Dedifferentiated amniotic fluid mesenchymal stem cell (primary cell): ENCODE data around the gene ZNF318.
"Not testable (repeated sequence)": the region's sequence is repeated elsewhere in the genome, so short reads cannot be mapped to it uniquely, and the experiment has no call there.

Experiments used
- DNase-seq: peaks from one replicate; pipeline ENCODE4 v3.0.0-alpha.2; 2016; ENCODE audit errors: extremely low spot score

ZNF318 gene, protein sequence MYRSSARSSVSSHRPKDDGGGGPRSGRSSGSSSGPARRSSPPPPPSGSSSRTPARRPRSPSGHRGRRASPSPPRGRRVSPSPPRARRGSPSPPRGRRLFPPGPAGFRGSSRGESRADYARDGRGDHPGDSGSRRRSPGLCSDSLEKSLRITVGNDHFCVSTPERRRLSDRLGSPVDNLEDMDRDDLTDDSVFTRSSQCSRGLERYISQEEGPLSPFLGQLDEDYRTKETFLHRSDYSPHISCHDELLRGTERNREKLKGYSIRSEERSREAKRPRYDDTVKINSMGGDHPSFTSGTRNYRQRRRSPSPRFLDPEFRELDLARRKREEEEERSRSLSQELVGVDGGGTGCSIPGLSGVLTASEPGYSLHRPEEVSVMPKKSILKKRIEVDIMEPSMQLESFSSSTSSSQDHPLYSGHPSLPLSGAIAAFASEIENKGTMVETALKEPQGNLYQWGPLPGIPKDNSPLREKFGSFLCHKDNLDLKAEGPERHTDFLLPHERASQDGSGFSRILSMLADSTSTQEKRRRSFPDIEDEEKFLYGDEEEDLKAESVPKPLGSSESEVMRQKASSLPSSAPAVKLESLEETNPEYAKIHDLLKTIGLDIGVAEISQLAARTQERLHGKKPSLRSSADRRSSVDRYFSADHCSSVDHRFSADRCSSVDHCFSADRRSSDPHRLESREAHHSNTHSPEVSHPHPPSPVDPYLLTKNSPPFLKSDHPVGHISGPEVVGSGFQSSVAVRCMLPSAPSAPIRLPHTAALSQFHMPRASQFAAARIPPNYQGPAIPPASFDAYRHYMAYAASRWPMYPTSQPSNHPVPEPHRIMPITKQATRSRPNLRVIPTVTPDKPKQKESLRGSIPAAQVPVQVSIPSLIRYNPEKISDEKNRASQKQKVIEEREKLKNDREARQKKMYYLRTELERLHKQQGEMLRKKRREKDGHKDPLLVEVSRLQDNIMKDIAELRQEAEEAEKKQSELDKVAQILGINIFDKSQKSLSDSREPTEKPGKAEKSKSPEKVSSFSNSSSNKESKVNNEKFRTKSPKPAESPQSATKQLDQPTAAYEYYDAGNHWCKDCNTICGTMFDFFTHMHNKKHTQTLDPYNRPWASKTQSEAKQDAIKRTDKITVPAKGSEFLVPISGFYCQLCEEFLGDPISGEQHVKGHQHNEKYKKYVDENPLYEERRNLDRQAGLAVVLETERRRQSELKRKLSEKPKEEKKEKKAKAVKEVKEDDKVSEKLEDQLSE (N-terminal part only)

DNA sequence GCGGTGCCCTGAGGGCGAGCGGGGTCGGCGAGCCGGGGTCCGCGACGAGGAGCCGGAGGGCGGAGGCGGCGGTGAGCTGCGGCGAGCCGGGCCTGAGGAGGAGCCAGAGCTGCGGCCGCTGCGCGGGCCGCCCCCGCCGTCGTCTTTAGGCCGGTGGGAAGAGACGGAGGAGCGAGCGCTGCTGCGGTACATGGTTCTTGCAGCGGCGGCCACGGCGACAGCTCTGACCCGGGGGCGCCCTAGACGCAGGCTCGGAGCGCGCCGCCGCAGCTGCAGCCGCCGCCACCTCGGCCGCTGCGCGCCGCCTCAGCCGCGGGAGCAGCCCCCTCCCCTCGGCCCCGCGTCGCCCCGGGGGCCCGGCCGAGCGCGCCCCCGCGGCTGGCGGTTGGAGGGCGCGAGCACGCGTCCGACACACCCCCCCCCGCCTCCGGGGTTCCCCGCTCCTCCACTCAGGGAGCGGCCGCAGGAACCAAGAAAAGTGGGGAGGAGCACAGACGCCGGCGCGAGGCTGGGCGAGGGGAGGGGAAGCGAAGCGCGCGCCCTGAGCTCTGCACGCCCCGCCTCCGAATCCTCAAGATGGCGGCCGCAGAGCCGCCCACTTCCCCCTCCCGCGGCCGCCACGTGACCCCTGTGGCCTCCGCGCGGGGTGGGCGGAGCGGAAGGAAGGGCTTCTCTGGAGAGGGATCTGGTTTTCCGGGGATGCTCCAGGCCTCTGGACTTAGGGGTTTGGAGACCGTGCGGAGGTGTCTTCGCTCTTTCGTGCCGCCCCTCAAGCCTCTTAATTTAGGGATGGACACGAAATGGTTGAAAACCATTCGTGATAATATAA, at the start of gene ZNF318:
TSS of gene ZNF318 (minus strand) at position 474 of the 829 bp plus-strand sequence. CDS start at position 192, 282 bp downstream.
- DNase-seq = peak; percentile 97

DNA sequence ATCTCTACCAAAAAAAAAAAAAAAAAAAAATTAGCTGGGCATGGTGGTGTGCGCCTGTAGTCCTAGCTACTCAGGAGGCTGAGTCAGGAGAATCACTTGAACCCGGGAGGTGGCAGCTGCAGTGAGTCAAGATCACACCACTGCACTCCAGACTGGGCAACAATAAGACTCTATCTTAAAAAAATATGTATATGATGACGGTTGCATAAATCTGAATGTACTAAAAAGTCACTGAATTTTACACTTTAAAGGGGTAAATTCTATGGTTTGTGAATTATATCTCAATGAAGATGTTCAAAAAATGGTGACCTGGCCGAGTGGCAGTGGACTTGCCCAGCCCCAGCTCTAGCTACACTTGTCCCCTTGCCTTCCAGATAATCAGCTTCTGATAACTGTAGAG, 47.5 kb upstream of the ZNF318 start:
- DNase-seq = no peak

DNA sequence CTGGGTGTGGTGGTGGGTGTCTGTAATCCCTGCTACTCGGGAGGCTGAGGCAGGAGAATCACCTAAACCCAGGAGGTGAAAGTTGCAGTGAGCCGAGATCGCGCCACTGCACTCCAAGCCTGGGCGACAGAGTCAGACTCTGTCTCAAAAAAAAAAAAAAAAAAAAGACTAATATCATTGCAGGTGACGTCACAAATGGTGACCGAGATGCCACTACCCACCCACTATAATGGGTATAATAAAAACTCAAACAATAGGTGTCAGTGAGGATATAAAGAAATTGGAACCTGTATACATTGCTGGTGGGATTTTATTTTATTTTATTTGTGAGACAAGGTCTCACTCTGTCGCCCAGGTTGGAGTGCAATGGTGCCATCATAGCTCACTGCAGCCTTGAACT, 45.8 kb upstream of the ZNF318 start:
- not testable (repeated sequence) for DNase-seq

DNA sequence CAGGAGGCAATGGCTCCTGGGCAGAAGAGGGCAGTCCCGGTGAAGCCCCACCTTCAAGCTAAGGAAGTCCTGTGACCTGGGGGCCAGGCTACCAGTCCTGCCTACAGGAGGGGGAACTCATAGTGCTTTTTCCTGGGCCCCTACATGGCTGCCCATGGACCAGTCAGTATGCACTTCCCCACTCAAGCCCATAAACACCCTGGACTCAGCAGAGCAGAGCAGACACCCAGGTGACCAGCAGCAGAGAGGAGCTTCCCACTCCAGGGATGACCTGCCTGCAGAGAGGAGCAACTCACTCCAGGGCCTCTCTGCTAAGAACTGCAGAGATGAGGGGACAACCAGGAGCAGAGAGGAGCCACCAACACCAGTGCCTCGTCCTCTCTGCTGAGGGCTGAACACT, 43.6 kb upstream of the ZNF318 start:
- no peak for DNase-seq

DNA sequence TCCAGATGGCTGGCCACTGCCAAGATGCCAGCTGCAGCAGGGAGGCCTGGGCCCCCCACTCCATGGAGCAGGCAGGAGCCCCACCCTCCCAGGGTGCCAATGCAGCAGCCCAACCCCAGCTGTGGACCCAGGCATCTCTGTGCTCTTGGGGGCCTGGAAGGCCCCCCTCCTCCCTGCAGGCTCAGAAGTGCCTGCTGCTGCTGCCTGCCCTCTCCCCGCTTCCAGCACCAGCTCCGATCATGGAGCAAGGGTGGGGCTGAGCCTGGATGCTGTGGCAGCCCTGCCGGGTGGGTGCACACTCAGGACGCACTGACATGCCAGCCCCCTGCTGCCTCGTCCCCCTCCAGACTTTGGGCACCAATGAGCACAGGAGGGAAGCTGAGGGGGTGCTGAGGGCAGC, 43.1 kb upstream of the ZNF318 start:
- no peak for DNase-seq

DNA sequence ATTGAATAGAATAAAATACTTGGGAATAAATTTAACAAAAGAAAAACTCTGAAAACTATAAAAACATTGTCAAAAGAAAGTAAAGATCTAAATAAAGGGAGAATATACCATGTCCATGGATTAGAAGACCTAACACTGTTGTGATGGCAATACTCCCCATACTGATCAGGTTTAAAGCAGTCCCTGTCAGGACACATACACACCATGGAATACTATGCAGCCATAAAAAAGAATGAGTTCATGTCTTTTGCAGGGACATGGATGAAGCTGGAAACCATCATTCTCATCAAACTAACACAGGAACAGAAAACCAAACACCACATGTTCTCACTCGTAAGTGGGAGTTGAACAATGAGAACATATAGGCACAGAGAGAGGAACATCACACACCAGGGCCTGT, 41.3 kb upstream of the ZNF318 start:
- DNase-seq = not testable (repeated sequence)

DNA sequence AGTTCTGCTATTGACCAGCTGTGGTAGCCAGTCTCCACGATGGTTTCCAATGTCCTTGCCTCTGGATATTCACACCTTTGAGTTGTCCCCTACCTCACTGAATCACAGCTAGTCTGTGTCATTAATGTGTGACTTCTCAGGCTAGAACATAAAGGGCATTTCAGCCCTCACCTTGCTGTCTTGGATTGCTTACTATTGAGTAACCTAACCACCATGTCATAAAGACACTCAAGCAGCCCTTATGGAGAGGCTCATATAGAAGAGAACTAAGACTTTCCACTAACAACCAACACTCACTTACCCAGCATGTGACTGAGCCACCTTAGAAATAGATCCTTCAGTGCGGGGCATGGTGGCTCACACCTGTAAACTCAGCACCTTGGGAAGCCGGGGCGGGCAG, 38.8 kb upstream of the ZNF318 start:
- DNase-seq = no peak

DNA sequence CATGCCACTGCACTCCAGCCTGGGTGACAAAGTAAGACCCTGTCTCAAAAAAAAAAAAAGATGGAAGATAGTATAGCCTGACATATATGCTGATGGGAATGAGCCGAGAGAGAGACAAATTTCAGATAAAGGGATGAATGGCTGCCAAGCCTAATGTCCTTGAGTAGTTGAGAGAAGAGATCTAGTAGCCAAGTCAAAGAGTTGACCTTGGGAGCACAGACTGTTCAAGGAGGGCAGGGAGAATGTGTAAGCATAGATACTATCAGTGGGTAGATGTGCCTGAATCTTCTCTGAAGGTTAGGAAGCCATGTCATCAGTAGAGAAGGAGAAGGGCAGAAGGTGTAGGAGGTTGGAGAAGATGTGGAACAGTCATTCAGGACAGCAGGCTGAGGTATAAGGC, 37.8 kb upstream of the ZNF318 start:
- no peak for DNase-seq

DNA sequence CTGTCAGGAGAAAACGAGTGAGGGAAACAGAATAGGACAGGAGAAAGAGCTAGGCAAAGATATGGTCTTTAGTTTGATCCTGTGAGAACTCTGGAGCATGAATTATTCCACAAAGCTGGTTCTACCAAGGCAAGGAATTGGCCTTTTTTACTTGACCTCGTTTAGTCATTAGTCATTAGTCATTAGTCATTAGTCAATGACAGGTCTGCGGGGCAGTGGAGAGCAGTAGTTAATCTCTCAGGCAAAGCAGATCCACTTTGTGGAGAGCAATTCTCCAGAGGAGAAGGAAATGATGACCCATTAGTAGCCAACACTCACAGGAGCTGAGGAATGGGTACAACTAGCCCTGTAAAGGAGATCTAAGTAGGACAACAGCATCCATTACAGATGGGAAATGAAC, 35.9 kb upstream of the ZNF318 start:
- no peak for DNase-seq

DNA sequence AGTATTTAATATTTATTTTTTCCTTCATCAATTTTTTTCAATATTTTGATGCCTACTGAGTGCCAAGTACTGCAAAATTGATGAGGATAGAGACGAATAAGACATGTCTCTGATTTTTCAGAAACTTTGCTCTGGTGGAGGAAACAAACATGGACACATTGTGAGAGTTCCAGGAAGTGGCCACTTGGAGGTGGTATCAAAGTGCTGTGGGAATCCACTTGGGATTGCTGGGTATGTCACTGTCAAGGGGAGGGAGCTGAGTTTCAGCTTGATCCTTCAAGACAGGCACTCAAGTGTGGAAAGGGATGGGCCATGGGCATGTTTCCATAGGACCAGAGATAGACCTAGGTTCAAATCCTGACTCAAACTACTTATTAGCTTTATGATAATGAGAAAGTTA, 33.4 kb upstream of the ZNF318 start:
- no peak for DNase-seq

DNA sequence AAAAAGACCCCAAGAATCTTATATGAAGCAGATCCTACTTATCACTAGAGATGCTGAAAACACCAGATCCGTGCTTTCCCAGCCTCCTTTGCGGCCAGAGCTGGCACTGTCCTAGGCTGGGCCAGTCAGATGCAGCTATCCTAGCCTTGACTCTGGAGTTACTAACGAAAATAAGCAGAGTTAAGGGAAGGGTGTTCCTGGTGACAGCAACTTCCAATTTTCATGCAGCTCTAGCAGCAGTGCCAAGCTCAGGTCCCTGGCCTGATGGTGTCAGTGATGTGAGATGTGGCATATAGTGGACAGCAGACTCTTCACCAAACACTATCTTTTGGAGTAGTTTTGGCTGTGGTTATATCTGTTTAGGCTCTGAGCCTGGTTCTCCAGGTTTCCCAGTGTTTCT, 32.3 kb upstream of the ZNF318 start:
- no peak for DNase-seq

DNA sequence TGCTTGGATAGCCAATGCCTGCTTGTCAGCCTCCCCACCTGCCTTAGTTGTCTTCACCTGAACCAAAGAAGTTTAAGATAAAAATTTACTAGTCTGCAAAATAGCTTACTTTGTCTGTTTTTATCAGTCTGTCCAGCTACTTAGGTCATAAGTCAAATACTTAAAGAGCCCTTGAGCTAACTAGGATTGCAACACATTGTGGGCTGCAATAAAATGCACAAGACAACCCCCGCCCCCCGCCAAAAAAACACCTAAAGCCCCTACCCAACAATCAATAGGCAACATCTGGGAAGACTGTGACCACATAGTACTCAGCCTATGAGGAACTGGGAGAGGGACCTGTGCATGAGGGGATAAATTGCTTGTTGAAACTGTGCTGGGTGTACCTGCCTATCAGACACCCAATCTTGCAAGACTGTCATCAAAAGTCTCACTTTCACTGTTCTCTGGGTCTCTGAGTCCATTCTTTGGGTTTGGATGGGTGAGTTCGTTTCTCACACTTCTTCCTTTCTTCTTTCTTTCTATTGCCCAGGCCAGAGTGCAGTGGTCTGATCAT, 30.6 kb upstream of the ZNF318 start:
- DNase-seq = no peak

DNA sequence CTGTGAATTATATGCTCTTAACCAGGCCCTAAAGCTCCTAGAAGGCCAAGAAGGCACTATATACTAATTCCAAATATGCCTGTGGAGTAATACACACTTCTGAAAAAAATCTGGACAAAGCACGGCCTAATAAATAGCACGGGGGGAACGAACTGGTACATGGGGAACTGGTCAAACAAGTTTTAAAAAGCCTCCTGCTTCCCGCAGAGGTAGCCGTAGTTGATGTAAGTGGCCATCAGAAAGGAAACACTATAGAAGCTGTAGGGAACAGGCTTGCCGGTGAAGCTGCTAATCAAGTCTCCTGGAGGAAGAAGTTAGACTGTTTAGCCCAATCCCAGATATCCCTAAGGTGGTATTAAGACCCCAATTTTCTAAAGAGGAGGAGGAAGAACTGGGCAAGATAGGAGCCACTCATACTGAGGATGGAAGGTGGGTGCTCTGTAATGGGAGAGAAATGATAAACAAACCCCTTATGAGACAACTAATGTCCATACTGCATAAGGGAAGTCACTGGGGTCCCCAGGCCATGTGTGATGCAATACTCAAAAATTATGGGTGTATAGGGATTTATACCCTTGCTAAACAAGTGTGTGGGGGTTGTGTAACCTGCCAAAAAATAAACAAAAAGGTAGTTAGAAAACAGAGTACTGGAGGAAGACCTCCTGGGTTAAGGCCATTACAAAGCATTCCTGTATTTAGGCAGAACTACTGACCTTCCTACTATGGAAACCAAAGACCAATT, 27.1 kb upstream of the ZNF318 start:
- DNase-seq = no peak

DNA sequence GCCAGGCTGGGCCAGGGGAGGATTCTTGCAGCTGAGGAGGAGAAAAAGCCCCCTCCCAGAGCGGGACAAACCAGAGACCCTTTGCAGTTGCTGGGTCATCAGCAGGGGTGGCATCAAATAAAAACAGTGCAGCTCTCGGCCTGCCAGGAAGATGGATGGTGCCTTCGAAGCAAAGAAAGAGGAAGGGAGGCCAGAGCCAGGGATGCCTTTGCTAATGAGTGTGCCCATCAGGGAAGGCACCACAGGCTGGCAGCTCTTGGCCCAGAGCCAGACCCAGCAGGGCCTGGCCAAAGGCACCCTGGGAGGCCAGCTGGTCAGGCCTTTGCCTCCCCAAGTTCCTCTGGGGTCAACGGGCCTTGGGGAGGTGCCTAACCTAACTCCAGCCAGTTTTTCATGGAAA, 26.3 kb upstream of the ZNF318 start:
- no peak for DNase-seq

DNA sequence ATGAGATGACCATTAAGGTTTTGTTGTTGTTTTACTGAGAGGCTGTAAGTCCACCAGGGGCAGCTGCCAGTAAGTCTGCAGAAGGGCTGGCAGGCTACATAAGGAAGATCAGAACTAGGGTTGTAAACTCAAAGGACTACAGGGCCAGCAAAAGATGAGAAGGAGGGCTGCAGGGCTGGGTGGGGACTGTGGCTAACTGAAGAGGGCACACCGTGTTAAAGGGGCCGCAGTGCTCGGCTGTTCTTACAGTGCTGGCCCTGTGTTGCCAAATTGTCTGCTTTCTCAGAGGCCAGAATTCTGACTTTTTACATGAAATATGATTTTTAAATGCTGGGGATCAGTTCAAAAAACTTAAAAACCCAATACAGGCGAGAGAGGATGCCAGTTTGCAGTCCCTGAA, 25.5 kb upstream of the ZNF318 start:
- no peak for DNase-seq

DNA sequence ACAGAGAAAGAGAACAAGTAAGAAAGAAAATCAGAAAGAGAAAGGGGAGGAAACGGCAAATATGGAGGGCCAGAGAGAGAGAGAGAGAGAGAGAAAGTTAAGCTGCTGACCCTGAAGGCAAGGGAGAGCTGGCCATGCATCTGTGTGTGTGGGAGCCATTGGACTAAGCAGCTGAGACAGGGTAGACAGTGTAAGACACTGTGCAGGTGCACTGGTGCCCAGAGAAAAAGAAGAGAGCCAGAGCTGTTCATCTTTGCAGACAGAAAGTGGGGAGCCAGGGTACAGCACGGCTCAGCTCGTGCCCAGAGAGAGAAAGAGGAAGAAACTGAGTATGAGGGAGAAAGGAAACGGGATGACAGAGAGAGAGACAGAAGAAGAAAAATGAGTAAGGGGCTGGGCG, 24.2 kb upstream of the ZNF318 start:
- no peak for DNase-seq

DNA sequence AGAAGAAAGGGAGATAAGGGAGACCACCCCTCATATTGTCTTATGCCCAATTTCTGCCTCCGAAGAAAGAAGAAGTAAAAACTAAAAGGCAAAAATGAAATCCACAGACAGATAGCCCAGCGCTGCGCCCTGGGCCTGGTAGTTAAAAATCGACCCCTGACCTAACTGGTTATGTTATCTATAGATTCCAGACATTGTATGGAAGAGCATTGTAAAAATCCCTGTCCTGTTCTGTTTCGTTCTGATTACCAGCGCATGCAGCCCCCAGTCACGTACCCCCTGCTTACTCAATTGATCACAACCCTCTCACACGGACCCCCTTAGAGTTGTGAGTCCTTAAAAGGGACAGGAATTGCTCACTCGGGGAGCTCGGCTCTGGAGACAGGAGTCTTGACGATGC, 23.7 kb upstream of the ZNF318 start:
- not testable (repeated sequence) for DNase-seq

DNA sequence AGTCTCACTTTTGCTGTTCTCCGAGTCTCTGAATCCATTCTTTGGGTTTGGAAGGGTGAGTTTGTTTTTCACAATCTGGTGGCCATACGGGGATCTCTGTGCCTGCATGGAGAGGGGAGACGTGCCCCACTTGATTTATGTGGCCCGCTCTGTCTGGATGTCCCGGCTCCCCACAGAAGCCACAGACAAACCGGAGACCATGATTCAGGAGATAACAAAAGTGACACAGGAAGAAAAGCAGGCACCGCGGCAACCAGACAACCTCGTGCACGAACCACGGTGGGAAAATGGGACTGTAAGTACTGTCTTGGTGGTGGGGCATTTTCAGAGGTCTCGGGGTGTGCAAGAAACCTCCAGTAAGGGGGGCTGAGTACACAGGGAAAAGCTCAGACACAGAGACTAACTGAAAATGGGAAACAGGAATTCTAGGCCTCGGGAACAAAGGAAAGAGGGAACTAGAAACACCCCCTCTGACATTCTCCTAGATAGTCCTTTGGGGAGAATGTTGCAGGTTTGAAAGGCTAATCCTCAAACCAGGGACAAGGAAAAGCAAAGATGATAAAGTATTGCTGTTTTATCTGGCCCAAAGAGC, 22.1 kb upstream of the ZNF318 start:
- no peak for DNase-seq

DNA sequence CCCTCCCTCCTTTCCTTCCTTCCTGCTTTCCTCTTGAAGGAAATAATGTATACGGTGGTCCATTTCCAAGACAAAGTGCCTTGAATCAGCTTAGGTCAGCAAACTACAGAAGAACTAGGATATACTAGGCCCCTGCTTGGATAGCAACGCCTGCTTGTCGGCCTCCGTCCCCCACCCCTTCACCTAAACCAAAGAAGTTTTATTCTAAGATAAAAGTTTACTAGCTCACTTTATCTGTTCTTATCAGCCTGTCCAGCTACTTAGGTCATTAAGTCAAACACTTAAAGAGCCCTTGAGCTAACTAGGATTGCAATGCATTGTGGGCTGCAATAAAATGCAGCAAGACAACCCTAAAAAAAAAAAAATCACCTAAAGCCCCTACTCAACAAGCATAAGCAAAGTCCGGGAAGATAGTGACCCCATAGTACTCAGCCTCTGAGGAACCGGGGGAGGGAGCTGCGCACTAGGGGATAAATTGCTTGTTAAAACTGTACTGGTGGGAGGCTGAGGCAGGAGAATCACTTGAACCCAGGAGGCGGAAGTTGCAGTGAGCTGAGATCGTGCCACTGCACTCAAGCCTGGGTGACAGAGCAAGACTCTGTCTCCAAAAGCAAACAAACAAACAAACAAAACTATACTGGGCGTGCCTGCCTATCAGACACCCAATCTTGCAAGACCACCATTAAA, 21.4 kb upstream of the ZNF318 start:
- not testable (repeated sequence) for DNase-seq
